GM19328 (cell line): ENCODE measurements around the gene ZC3H4.

ENCODE experiments used
- ATAC-seq: cut with Tn5 transposase; IDR thresholded peaks from one replicate; pipeline ENCODE4 v1.9.1; 2021; ENCODE audit warnings: mild to moderate bottlenecking, moderate library complexity; ENCODE audit not compliant: unreplicated experiment

ZC3H4 gene

DNA sequence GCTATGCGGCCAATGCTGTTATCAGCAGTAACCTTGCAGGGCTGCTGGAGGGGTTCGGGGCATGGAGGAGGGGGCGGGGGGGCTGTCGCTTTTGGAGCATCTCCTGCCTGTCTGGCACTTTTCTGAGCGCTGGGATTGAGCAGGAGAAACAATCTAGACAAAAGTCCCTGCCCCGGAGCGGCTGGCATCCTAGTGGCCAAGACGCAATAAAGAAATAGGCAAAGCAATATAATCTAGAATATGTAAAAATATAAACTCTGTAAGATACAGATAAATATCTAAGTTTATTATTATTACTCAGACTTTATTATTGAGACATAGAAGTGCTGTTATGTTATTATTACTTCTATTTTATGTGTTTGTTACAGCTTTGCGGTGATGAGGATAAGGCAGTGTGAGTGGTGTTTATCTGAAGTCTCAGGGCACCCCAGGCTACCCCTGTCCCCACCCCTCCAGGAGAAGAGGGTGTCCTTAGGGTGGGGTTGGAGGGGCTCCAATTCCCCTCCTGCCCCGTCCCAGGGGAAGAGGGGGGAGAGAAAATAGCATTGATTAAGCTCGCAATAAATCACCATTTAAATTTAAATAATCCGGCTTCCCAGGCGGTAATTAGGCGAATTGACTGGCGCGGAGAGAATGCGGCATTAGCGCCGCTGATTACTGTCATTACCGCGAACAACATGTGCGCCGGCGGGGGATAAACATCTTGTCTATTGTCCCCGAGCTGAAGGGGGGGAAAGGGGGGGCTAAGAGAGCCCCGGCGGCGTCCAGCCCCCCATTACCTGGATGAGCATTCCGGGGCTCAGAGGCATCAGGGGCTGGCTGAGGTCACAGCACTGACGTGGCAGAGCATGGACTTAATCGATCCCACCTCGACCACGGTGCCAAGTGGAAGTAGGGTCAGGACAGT, 90.8 kb downstream of the ZC3H4 start:
- no peak for ATAC-seq

DNA sequence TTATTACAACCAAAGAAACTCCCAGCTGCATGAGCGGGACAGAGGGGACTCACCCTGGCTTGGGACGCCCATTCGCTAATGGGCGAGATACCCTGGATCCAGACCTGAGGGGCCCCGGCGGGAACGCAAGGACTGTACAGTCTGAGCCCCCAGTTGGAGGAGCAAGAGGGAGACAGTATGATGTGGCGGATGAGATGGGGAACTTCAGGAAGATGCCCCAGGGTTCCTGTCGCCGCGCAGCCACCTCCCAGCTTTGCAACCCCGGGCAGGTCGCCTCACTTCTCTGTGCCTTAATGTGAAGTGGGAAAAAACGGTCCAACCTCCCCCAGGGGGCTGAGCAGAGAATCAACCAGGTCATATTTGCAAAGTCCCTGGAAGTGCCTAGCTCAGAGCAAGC, 91.4 kb downstream of the ZC3H4 start:
- ATAC-seq: no peak

DNA sequence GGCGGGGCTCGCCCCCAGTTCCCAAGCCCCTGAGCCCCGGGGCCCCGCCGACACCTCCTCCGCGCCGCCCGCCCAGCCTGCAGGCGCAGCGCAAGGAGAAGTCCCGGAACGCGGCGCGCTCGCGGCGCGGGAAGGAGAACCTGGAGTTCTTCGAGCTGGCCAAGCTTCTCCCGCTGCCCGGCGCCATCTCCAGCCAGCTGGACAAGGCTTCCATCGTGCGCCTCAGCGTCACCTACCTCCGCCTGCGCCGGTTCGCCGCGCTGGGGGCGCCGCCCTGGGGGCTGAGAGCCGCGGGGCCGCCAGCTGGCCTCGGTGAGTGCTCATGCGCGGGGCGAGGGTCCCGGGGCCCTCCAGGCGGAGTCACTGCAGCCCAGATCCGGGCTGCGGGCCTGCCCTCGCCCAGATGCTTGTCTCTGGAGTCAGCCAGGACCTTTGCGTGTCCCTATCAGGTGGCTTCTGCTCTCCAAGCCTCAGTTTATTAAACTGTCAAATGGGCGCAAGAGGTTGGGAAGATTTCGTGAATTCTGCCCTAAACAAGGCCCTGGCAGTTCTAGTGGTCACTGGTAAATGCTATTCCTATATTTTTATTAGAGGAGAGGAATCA, 91.9 kb downstream of the ZC3H4 start:
- ATAC-seq: no peak

DNA sequence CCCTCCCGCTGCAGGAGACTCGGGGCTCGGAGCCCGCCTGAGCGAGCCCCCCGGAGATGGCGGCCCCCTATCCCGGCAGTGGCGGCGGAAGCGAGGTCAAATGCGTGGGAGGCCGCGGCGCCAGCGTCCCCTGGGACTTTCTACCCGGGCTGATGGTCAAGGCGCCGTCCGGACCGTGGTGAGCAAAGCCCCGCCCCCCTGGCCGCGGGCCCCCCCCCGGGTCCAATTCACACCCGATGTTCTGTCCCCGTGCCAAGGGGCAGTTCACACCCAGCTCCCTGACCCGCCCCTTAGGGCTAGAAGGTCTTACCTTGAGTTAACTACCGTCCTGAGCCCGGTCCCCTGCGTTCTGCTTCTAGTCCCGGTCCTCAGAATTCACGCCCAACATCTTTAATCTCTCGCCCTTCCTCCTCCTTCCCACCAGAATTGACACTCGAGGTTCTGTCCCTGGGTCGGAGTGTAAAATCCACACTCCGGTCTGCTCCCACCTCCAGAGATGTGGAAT, 92.5 kb downstream of the ZC3H4 start:
- ATAC-seq: no peak

DNA sequence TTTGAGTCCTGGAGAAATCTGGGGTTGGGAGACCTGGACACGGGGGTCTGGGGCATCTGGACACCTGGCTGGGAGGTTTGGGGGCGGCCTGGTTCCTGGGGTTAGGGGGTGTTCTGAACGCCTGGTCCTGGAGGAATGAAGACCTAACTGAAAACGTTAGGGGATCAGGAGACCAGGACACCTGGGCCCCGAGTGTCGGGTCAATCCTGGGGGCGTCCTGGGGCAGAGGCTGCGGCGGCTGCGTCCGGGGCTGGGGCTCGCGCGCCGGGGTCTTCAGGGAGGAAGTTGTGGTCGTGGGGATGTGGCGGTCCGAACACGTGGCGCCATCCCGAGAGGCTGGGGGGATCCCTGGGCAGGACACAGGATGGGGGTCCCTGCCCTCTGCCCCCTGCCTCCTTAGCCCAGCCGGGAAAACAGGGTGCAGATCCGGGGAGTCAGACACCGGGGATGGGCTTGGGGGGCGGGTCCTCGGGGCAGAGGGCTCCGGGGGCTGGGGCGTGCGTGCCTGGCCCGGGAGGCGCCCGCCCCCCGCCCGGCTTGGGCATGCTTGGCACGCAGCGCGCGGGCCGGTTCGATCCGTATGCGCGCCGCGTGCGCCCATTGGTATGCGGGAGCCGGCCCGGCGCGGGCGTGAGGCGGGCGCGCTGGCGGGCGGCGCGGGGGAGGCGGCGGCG, 93.3 kb downstream of the ZC3H4 start:
- ATAC-seq: no peak

DNA sequence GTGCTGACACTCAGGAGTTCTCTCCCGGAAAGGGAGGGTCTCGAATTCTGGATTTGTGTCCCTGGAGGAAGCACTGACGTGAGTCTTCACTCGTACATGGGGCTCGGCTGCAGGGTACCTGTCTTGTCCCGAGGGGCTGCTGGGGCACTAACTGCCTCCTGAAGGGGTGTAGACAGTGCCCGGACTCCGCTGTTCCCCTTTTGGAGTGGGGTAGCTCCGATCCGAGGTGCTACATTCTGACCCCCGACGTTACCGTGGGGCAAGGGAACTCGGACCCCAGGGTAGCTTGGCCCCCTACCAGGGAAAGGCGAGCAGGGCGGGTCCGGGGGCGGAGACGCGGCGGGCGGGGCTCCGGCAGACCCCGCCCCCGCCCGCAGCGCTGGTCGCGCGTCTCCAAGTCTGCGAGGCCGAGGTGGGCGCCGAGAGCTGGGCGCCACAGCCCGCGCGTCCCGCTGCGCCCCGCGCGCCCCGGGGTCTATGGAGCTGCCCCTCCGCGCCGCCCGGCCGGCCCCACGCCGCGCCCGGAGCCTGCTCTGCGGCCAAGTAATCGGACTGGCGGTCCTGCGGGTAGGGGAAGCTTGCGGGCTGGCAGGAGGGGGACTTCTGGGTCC, 94.0 kb downstream of the ZC3H4 start, which contains the start of gene NPAS1:
TSS of gene NPAS1 (plus strand) at position 407 of the 611 bp plus-strand sequence. CDS start 1,211 bp downstream, outside the sequence.
- ATAC-seq: no peak

DNA sequence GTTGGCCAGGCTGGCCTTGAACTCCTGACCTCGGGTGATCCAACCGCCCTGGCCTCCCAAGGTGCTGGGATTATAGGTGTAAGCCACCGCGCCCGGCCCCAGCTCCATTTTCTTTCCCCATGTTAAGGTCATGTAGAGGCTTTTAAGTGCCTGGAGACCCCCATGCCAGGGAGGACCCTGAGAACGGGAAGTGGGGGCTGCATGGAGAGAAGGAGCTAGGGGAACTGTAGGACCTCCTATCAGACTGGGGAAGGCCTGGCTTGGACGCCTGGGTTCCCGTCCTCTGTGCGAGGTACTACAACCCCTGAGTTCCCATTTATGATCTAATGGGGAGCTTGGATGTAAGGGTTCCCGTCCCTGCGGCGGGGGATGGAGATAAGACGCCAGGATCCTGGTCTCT, 94.7 kb downstream of the ZC3H4 start:
- ATAC-seq: no peak
